OCI-LY1 (cell line): ENCODE measurements around the gene KRT34.

Source experiments
- EZH2 ChIP-seq: fragments of 200-600 bp; sonication (generic), shearing (Covaris generic); IDR thresholded peaks from 2 replicates; pipeline ENCODE4 v1.8.0; 2017; ENCODE audit warnings: borderline replicate concordance, mixed run types, mild to moderate bottlenecking, antibody characterized with exemption, low read length, moderate library complexity, mixed read lengths
- TF ChIP-seq, protein P1 (sequence below): fragments of 200-600 bp; sonication (generic), shearing (Covaris generic); IDR thresholded peaks from 2 replicates; pipeline ENCODE4 v1.5.1; 2017; ENCODE audit warnings: mild to moderate bottlenecking, antibody characterized with exemption, low read length, moderate library complexity, mixed read lengths

DNA sequence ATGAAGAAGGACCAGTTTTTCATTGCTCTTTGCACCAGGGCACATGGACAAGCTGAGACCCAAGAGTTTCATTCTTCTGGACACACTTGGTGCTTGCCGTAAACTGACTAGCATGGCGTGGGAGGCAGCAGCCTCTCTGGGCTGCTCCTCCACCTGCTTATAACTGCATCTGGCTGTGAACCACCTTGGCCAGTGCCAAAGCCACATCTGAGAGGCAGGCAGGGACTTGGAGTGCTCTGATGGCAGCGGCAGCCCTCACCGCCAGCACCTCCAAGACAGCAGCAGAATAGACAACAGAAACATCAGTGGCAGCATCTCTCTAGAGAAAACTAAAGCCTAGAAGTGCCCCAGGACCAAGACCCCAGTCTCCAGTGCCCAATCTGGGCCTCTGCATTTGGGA lies 37.6 kb upstream of the KRT34 start:
- TF ChIP-seq, protein P1, sequence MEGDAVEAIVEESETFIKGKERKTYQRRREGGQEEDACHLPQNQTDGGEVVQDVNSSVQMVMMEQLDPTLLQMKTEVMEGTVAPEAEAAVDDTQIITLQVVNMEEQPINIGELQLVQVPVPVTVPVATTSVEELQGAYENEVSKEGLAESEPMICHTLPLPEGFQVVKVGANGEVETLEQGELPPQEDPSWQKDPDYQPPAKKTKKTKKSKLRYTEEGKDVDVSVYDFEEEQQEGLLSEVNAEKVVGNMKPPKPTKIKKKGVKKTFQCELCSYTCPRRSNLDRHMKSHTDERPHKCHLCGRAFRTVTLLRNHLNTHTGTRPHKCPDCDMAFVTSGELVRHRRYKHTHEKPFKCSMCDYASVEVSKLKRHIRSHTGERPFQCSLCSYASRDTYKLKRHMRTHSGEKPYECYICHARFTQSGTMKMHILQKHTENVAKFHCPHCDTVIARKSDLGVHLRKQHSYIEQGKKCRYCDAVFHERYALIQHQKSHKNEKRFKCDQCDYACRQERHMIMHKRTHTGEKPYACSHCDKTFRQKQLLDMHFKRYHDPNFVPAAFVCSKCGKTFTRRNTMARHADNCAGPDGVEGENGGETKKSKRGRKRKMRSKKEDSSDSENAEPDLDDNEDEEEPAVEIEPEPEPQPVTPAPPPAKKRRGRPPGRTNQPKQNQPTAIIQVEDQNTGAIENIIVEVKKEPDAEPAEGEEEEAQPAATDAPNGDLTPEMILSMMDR: no peak
- TF ChIP-seq EZH2: no peak
